ENCODE data around the gene FUT9.

DNA sequence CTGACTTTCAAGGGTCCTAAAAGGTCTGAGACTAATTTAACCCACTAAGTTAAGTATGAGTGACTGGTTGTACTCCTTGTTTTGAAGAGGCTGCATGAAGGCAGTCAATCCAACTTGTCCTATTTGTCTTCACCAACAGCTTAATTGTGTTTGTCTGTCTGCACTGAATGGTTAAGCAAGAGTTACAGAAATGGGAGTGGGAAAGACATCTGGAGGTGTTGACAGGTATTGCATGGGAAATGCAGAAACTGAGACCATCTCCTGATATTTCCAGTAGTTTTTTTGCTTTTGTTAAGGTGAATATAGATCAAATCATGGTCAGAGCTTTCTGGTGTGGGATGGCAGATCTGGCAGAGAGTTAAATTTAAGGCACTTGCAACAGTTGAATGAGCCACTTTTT is 6.5 kb downstream of the FUT9 start:
- no peak for TF ChIP-seq ZNF274 (IDR thresholded peaks at IDR 0.05; ENCODE audit: low read depth, low read length)
- TF ChIP-seq YY1 (IDR thresholded peaks at IDR 0.05; ENCODE audit: insufficient read depth, insufficient read length), result no peak
- no peak for TF ChIP-seq SUZ12 (IDR thresholded peaks at IDR 0.05; ENCODE audit: extremely low read depth, insufficient read depth, insufficient read length)

Data from NT2/D1 (cell line).